Smooth muscle cell (in vitro differentiated cells): ENCODE data around the gene RNF208. TPM values are rescaled to one million over a fixed set of nuclear protein-coding genes. Genes with fewer than 3 reads are reported as not detected.
A peak's percentile ranks its signal among the peaks of the same experiment; 100 is the strongest.

Source experiments
- DNase-seq: peaks from one replicate; lab custom pipeline; 2025; ENCODE audit not compliant: unreplicated experiment; lab: John Stamatoyannopoulos, UW
- H2AFZ ChIP-seq: fragments of 200-600 bp; sonication (generic); 2 replicates; pipeline ENCODE4 v1.6.0; 2016; ENCODE audit warnings: antibody characterized with exemption, low read depth, mild to moderate bottlenecking
- H3F3A ChIP-seq: fragments of 200-600 bp; sonication (generic); 2 replicates; pipeline ENCODE4 v1.6.0; 2017; ENCODE audit warnings: antibody characterized with exemption, low read depth
- H3K27ac ChIP-seq: fragments of 200-600 bp; sonication (generic); 2 replicates; pipeline ENCODE4 v1.5.1; 2016; ENCODE audit warnings: low read depth, mild to moderate bottlenecking
- H3K27me3 ChIP-seq: fragments of 200-600 bp; sonication (generic); 2 replicates; pipeline ENCODE4 v1.6.1; 2016; ENCODE audit warnings: low read depth, mild to moderate bottlenecking
- H3K36me3 ChIP-seq: fragments of 200-600 bp; sonication (generic); 2 replicates; pipeline ENCODE4 v1.5.1; 2016; ENCODE audit warnings: low read depth
- H3K4me1 ChIP-seq: fragments of 200-600 bp; sonication (generic); 2 replicates; pipeline ENCODE4 v1.5.1; 2016; ENCODE audit warnings: low read depth
- H3K4me2 ChIP-seq: fragments of 200-600 bp; sonication (generic); 2 replicates; pipeline ENCODE4 v1.6.0; 2016; ENCODE audit warnings: mild to moderate bottlenecking
- H3K4me3 ChIP-seq: fragments of 200-600 bp; sonication (generic); 2 replicates; pipeline ENCODE4 v1.5.1; 2016; ENCODE audit warnings: mild to moderate bottlenecking
- H3K79me2 ChIP-seq: fragments of 200-600 bp; sonication (generic); 2 replicates; pipeline ENCODE4 v1.6.0; 2016; ENCODE audit warnings: low read depth, mild to moderate bottlenecking
- H3K9ac ChIP-seq: fragments of 200-600 bp; sonication (generic); 2 replicates; pipeline ENCODE4 v1.6.0; 2016; ENCODE audit warnings: low read depth
- H3K9me3 ChIP-seq: fragments of 200-600 bp; sonication (generic); replicated peaks from 2 replicates; pipeline ENCODE4 v1.5.1; 2016; ENCODE audit warnings: low read depth
- H4K20me1 ChIP-seq: fragments of 200-600 bp; sonication (generic); 2 replicates; pipeline ENCODE4 v1.6.0; 2016; ENCODE audit warnings: low read depth
- CTCF ChIP-seq: fragments of 200-600 bp; sonication (generic); IDR thresholded peaks from 2 replicates; pipeline ENCODE4 v1.5.1; 2017; ENCODE audit warnings: borderline replicate concordance, mild to moderate bottlenecking, antibody characterized with exemption; ENCODE audit not compliant: insufficient read depth, poor library complexity, severe bottlenecking
- WGBS: methylation state at CpG from one replicate; pipeline ENCODE4 v1.1.7; 2016; ENCODE audit warnings: low lambda C conversion rate; 5-methylcytosine and 5-hydroxymethylcytosine counted together
- polyA plus RNA-seq: library from polyadenylated mRNA; unstranded; fragments of >200 nt; fragmentation: Nextera tagmentation; extraction: Ambion mirVana; gene quantifications from 2 replicates; pipeline ENCODE4 v1.2.1, GENCODE V29; 2016
- total RNA-seq: library from RNA; depleted of rRNA; stranded (reverse); fragments of >200 nt; gene quantifications from 2 replicates; pipeline ENCODE4 v1.2.3, GENCODE V29; 2014

The RNF208 gene
- total and polyA plus RNA-seq, 2 experiments from 2014 or later: 0.36 to 1.4 TPM

- Histone ChIP-seq H3F3A (no peaks in the 10 kb centered on the region), H3K36me3 (no peaks in the 10 kb centered on the region), H4K20me1 (no peaks in the 10 kb centered on the region), H3K27ac (no peak overlapping the region), H2AFZ (no peak overlapping the region), H3K79me2 (no peaks in the 10 kb centered on the region), H3K27me3 (no peaks in the 10 kb centered on the region), H3K9me3 (no peaks in the 10 kb centered on the region), H3K4me2 (no peak overlapping the region), H3K9ac (no peak overlapping the region), H3K4me1 (no peaks in the 10 kb centered on the region), H3K4me3 (no peak overlapping the region)
- no peak for TF ChIP-seq CTCF
- 94% methylated on average over 23 of the region's 23 CpGs for WGBS
- DNase-seq: no peak
Observed at GRCh38 chr9:137178201-137178938, 43.7 kb downstream of the RNF208 start.

DNA sequence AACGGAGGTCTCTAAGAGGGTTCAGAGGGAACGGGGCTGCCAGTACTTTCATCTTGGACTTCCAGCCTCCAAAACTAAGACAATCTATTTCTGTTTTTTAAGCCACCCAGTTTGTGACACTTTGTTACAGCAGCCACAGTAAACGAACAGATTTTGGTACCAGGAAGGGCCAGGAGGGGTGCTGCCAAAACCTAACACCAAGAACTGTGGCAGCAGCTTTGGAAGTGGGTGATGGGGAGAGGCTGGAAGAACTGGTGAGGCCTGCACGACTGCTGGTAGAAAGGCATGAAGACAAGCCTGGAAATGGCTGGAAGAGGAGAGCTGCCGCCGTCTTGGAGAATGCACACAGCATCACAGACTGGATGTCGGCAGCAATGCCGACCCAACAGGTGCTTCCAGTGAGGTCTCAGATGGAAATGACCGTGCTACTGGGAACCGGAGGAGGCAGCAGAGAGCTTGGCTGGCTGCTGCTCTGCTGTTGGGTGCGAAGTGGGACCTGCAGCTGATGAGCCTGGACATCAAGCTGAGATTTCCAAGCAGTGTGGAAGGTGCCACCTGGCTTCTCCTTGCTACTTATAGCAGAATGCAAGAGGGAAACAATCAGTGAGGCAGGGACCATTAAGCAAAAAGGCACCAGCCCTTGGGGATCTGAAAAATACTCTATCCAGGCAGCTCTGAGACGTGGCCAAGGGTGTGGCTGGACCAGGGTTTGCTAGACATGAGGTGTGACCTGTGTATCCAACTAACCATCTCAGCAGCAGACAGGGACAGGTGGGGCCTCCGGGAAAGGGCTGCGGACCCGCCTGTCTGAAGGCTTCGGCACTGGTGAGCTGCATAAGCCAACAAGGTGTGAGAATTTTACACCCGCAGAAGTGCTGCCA lies 45.5 kb downstream of the RNF208 start:
- no peaks in the 10 kb centered on the region for H3K9me3 ChIP-seq
- no peaks in the 10 kb centered on the region for H3K79me2 ChIP-seq
- H4K20me1 ChIP-seq: no peaks in the 10 kb centered on the region
- no peaks in the 10 kb centered on the region for H3K36me3 ChIP-seq
- H3K4me2 ChIP-seq: no peak overlapping the region
- H3F3A ChIP-seq: no peaks in the 10 kb centered on the region
- no peaks in the 10 kb centered on the region for H3K4me1 ChIP-seq
- peak; percentile 36 for TF ChIP-seq CTCF
- no peak overlapping the region for H3K27ac ChIP-seq
- WGBS: 65% methylated on average over 17 of the region's 17 CpGs
- H2AFZ ChIP-seq: no peak overlapping the region
- no peak overlapping the region for H3K4me3 ChIP-seq
- DNase-seq: no peak
- H3K27me3 ChIP-seq: peaks cover 9% of the 10 kb centered on the region
- H3K9ac ChIP-seq: no peak overlapping the region

DNA sequence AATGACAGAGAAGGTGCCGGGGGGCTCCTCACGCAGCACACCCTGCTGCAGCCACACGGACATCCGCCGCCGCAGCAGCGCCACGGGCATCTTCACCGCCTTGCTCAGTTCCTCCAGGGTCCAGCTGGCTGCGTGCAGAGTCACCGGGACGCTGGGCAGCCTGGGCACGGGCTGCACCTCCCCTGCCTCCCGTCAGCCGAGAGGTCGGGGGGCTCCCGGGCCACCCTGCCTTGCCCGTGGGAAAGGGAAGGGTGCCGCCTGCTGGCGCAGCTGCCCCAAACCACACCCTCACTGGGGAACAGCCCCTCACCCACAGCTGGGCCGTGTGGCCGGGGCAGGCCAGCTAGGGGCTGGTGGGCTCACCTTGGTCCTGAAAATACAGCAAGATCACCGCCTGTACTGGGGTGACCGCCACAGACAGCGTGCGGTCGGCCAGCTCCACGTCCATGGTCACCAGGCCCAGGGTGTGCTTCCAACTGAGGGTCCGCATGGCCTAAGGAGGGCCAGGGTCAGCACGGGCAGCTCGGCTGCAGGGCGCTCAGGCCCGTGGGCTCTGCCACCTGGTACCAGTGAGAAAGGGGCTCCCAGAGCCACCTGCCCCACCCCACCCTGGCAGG lies 46.6 kb downstream of the RNF208 start:
- no peak overlapping the region for H3K27ac ChIP-seq
- no peak overlapping the region for H3K4me3 ChIP-seq
- no peak for DNase-seq

More for the DNA sequence above, 46.6 kb downstream of the RNF208 start:
- H3F3A ChIP-seq: no peaks in the 10 kb centered on the region
- H3K4me1 ChIP-seq: no peaks in the 10 kb centered on the region
- H3K27me3 ChIP-seq: peaks cover 20% of the 10 kb centered on the region
- no peaks in the 10 kb centered on the region for H3K79me2 ChIP-seq
- H3K9me3 ChIP-seq: no peaks in the 10 kb centered on the region
- H3K36me3 ChIP-seq: no peaks in the 10 kb centered on the region
- no peak for TF ChIP-seq CTCF
- WGBS: 56% methylated on average over 31 of the region's 33 CpGs
- H2AFZ ChIP-seq: no peak overlapping the region
- H3K9ac ChIP-seq: no peak overlapping the region
- no peaks in the 10 kb centered on the region for H4K20me1 ChIP-seq
- no peak overlapping the region for H3K4me2 ChIP-seq
